ENCODE measurements around the gene AURKB. TPM values are rescaled to one million over a fixed set of nuclear protein-coding genes. Genes with fewer than 3 reads are reported as not detected.

The AURKB gene
- total RNA-seq, 1 donor: 3.6 TPM

DNA sequence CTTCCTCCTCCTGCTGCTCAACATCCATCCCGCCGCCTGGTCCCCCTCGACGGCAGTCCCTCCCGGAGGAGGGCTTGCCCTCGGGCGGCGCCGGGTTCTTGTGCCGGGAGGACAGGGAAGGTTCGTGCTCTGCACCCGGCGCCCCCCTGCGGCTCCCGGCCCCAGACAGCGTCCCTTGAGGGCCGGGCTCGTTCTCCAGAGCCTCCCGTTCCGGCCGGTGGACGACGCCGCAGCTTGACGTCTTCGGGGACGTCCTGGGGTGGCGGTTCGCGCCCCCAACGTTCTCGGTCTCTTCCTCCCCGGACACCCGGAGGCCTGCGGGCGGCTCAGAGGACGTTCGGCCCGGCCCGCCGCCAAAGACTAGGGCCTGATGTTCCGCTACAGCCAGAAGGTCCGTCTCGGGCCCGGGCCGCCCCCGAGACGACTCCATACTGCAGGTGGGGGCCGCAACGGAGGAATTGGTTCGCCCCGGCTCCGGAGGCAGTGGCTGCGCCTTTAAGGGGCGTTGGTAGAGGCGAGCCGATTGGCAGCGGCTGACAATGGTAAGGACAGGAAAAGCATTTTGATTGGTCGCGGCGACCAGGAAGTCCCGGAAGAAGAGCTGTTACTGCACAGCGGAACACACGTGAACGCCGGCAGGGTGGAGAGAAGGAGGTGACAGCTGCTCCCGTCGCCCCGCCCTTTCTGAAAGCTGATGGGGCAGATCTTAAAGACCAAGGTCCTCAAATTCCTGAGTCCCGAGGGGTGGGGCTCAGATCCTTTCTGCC lies 20.5 kb downstream of the AURKB start, which contains the start of gene BORCS6:
TSS of gene BORCS6 (minus strand) at position 470 of the 767 bp plus-strand sequence. CDS start at position 430, 40 bp downstream.
- H3K9me3 ChIP-seq (ENCODE audit: low read depth, low read length): no peaks in the 10 kb centered on the region
- peak within 1 kb of the TSS; percentile 74 for H3K27ac ChIP-seq (ENCODE audit: low read depth, low read length)
- peak; percentile 98 for DNase-seq (ENCODE audit: insufficient read length, low spot score, missing footprints)
- peak within 1 kb of the TSS; percentile 93 for H3K4me3 ChIP-seq (ENCODE audit: insufficient read depth, low read length)
- no peaks in the 10 kb centered on the region for H3K27me3 ChIP-seq (ENCODE audit: insufficient read depth, low read length)
- H4K20me1 ChIP-seq (ENCODE audit: insufficient read depth, low read length): peaks cover 17% of the 10 kb centered on the region
- peak within 1 kb of the TSS; percentile 83 for H2AFZ ChIP-seq (ENCODE audit: low read length)
- H3K4me1 ChIP-seq (ENCODE audit: insufficient read depth, low read length): peaks cover 41% of the 10 kb centered on the region
- TF ChIP-seq, protein P1, sequence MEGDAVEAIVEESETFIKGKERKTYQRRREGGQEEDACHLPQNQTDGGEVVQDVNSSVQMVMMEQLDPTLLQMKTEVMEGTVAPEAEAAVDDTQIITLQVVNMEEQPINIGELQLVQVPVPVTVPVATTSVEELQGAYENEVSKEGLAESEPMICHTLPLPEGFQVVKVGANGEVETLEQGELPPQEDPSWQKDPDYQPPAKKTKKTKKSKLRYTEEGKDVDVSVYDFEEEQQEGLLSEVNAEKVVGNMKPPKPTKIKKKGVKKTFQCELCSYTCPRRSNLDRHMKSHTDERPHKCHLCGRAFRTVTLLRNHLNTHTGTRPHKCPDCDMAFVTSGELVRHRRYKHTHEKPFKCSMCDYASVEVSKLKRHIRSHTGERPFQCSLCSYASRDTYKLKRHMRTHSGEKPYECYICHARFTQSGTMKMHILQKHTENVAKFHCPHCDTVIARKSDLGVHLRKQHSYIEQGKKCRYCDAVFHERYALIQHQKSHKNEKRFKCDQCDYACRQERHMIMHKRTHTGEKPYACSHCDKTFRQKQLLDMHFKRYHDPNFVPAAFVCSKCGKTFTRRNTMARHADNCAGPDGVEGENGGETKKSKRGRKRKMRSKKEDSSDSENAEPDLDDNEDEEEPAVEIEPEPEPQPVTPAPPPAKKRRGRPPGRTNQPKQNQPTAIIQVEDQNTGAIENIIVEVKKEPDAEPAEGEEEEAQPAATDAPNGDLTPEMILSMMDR (IDR thresholded peaks at IDR 0.05; ENCODE audit: extremely low read depth, low read depth, low read length): no peak
- peaks cover 17% of the 10 kb centered on the region for H3K79me2 ChIP-seq (ENCODE audit: insufficient read depth, low read length)
- no peaks in the 10 kb centered on the region for H3K36me3 ChIP-seq (ENCODE audit: insufficient read depth, low read length)
- H3K4me2 ChIP-seq (ENCODE audit: insufficient read depth, low read length): peak within 1 kb of the TSS; percentile 75

DNA sequence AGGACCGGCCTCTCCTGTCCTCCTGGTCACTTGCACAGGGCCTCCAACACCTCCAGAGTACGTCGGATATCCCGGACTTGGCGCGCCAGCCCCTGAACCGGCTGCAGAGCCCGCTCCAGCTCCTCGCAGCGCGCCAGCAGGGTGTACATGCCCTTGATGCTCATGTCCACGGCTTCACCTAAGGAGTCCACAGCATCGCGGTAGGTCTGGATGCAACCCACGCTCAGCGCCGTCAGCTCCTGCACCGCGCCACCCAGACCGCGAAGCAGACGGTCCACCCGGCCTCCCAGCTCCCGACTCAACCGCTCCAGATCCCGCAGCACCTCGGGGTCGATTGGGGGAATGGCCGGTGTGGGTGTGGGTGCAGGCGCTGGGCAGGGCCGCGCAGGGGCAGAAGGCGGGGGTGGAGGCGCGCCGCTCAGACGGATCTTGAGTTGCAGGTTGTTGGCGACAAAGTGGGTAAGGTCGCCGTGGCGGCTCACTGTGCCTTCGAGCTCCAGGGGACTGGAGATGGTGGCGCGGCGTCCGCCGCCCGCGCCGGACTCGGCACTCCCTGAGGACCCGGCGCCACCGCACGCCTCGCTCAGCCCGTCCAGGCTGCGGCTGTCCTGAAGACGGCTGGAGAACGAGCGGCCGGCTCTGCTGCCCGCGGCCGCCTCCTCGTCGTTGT lies 21.2 kb downstream of the AURKB start:
- Histone ChIP-seq H3K27ac (ENCODE audit: low read depth, low read length) (peak overlapping the region; percentile 74), H3K4me3 (ENCODE audit: insufficient read depth, low read length) (peak overlapping the region; percentile 93), H3K79me2 (ENCODE audit: insufficient read depth, low read length) (peaks cover 17% of the 10 kb centered on the region), H3K9me3 (ENCODE audit: low read depth, low read length) (no peaks in the 10 kb centered on the region), H3K27me3 (ENCODE audit: insufficient read depth, low read length) (no peaks in the 10 kb centered on the region), H4K20me1 (ENCODE audit: insufficient read depth, low read length) (peaks cover 17% of the 10 kb centered on the region), H3K4me1 (ENCODE audit: insufficient read depth, low read length) (peaks cover 41% of the 10 kb centered on the region), H3K4me2 (ENCODE audit: insufficient read depth, low read length) (peak overlapping the region; percentile 75), H3K36me3 (ENCODE audit: insufficient read depth, low read length) (no peaks in the 10 kb centered on the region), H2AFZ (ENCODE audit: low read length) (peak overlapping the region; percentile 83)
- TF ChIP-seq, protein P1 (IDR thresholded peaks at IDR 0.05; ENCODE audit: extremely low read depth, low read depth, low read length): no peak
- peak; percentile 60 for DNase-seq (ENCODE audit: insufficient read length, low spot score, missing footprints)

DNA sequence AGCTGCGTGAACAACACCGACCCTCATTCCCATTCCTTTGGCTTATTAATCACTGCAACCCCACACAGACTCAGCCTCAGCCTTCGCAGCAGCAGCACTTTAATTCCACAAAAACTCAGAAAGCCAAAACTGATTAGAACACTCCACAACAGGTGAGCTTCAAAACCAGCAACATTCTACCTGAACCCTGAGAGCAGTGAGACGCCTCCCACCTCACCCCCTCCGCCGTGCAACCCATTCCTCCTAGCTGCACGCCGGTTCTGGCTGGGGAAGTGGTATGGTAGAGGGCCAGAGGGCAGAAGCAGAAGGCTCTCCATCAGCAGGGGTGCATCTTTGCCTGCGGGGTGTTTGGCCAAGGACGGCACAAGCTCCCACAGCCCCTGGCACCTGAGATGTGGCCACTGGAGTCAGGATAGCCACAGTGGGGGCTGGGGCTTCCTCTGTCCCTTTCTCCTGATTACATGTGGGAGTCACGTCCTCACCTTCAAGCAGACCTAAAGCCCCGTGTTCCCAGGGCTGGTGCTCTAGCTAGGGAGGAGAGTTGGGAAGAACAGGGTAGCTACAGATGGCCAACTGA lies 22.0 kb downstream of the AURKB start:
- Histone ChIP-seq H3K4me1 (ENCODE audit: insufficient read depth, low read length) (peaks cover 41% of the 10 kb centered on the region), H3K9me3 (ENCODE audit: low read depth, low read length) (no peaks in the 10 kb centered on the region), H3K4me3 (ENCODE audit: insufficient read depth, low read length) (peak overlapping the region; percentile 93), H3K36me3 (ENCODE audit: insufficient read depth, low read length) (no peaks in the 10 kb centered on the region), H3K79me2 (ENCODE audit: insufficient read depth, low read length) (peaks cover 17% of the 10 kb centered on the region), H3K27ac (ENCODE audit: low read depth, low read length) (peak overlapping the region; percentile 74), H2AFZ (ENCODE audit: low read length) (no peak overlapping the region), H3K4me2 (ENCODE audit: insufficient read depth, low read length) (peak overlapping the region; percentile 75), H3K27me3 (ENCODE audit: insufficient read depth, low read length) (no peaks in the 10 kb centered on the region), H4K20me1 (ENCODE audit: insufficient read depth, low read length) (peaks cover 17% of the 10 kb centered on the region)
- peak; percentile 46 for DNase-seq (ENCODE audit: insufficient read length, low spot score, missing footprints)
- TF ChIP-seq, protein P1 (IDR thresholded peaks at IDR 0.05; ENCODE audit: extremely low read depth, low read depth, low read length): no peak
